GM21723 (cell line): Measurements from ENCODE around the gene SIRPA.

Experiments
- ATAC-seq: cut with Tn5 transposase; IDR thresholded peaks from one replicate; pipeline ENCODE4 v1.9.1; 2021; ENCODE audit warnings: mild to moderate bottlenecking, moderate library complexity; ENCODE audit not compliant: unreplicated experiment

The SIRPA gene

DNA sequence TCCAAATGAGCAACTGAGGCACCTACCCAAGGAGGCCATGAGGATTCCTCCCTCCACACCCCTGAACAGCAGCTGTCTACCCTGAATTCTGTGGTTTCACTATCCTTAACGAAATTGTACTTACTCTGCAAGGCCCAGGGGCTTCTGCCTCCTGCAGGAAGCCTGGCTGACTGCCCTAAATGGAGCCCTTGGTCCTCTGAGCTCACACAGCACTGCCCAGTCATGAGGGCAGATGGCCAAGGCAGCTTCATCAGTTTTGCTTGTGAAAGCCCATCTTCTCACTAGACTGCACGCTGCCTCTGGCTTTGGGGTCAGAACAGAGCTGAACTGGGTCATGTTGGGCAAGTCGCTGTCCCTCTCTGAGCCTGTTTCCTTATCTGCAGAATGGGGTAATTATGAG is 26.4 kb upstream of the SIRPA start:
- ATAC-seq = no peak

DNA sequence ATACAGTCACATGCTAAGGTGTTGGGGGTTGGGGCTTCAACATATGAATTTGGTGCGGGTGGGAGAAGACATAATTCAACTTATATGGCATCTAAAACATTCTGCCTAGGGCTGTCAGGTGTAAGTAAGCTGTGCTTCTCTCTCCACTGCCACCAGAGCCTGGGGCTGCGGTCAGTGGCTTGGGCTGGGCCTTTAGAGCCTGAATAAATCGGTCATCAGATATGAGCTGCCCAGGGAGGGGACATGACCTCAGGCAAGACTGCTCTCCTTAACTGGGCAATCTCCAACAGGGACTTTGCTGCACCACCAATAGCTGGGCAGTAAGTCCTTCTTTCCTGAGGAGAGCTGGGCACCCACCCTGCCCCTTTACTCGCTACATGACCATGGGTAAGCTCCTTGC is 24.9 kb upstream of the SIRPA start:
- no peak for ATAC-seq

DNA sequence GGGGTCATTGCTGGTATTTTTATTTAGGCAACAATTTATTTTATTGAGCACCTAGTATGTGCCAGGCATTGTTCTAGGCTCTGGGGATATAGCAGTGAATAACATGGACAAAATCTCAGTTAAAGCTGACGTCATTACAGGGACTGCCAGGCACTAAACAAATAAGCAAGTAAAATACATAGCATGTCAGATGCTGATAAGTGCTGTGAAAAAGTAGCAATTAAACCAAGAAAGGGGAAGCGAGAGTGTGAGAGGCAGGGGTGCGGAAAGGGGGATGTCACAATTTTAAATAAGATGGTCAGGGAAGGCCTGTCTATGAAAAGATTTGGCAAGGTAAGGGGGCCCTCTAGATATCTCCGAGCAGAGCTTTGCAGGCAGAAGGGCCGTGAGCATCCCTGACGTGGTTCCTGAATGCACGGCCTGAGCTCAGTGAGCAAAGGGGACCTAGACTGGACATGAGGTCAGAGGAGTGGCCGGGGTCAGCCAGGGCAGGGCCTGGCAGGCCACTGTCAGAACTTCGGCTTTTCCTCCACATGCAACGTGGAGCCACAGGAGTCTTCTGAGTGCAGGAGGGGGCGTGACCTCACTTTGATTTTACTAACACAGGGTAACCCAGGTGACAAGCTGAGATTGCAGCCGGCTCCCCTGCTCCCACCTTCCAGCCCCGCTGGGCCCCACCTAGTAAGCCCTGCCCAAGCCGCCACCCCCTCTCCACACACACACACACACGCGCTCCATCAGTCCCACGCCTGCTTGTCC is 24.2 kb upstream of the SIRPA start:
- ATAC-seq = peak; percentile 74

DNA sequence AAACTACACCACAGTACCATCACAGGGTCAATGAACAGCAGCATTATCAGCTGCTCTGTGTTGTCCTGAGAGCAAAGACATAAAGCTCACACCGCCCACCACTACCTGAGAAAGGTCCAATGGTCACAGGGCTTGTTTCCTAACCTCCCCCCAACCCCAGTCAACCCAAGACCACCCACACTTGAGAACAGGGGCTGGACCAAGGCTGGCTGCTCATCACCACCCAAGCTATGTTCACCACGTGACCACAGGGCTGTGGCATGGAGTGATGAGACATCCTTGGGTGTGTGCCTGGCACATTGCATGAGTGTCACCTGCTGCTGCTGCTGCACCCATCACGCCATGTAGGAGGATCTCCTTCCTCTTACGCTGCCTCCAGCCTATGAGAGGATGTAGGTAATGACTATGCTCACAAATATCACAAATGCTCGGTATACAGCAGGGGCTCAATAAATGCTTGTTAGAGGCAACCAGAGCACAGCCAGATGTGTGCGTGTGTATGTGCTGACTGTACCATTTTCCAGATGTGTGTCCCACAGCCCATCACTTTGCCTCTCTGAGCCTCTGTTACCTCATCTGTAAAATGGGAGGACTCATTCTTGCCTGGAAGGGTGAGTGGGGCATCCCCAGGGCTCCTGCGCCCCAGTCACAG is 23.3 kb upstream of the SIRPA start:
- peak; percentile 48 for ATAC-seq

DNA sequence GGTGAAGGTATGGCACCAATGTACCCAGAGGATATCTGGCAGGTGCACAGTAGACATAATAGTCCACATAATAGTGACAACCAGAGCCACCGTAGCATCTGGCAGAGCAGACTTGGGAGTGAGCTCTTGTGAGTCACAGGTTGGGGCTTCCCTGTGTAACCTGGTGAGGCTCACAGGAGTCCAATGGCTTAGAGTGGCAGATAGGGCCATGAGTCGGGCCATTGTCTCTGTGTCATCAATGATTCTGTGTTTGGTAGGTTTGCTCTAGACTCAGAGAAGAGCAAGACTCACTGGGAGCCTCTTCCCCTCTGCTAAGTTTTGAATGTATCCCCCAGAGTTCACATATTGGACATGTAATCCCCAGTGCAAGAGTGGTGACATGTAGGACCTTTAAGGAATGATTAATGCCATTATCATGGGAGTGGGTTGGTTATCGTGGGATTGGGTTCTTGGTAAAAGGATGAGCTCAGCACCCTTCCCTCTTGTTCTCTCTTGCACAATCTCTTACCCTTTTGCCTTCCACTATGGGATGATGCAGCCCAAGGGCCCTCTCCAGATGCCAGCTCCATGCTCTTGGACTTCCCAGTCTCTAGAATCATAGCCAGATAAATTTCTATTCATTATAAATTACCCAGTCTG is 22.6 kb upstream of the SIRPA start:
- ATAC-seq = no peak

DNA sequence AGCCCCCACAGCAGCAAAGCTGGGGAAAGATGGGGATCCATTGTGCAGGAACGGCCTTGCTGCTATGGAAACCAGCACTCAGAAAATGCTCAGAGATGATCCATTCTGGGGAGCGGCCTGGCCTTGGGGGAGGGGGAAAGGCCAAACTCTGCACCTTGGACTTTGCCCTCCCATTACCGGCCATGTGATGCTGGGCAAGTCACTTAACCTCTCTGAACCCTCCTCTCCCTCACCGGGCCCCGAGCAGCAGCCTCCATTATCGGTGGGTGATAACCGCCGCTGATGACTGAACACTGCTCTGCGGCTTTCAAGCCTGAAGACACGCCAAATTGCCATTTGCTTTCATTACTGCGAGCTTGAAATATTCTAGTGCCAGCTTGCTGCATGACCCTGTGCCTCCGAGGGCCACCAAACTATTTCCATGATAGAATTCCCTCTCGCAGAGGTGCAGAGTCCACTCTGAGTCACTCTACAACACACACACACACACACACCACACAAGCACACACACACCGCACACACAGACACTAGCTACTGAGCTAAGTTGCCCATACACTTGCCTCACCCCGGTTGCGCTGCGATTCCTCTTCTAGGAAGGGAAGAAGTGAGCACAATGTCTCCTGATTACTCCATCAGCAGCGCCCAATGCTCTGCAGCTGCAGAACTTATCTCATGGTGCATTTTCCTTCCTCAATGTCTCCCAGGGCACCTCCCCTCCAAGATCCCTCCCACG is 20.6 kb upstream of the SIRPA start:
- ATAC-seq = no peak

DNA sequence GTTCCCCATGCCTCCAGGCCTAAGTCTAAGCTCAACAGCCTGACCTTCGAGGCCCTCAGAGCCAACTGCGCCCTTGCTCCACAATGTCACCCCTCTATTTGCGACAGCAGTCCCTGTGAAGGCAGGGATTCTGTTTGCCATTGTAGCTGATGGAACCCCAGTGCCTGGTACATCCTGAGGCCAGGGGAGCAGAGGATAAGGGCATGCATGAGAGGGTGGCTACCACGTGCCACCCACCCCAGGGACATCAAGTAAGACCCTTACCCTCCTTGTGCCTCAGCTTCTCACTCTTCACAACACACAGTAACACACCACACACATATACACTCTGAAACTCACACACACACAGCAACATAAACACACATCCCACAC is 20.0 kb upstream of the SIRPA start:
- no peak for ATAC-seq

DNA sequence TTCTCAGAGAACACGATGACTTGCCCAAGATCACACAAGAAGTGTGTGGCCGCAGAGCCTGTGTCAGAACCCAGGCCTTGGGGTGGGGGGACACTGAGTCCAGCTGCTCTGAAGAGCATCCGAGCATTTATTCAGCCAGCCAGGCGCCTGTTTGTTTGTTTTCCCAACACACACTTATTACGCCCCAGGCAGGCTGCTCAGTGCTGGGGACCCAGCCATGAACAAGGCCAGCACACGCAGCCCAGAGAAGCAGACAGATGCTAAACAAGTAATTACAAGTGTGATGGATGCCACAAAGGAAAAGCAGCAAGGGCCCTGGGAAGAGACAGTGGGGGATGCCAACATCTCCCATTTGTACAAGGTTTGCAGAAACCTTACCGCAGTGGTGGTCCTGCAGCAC is 19.4 kb upstream of the SIRPA start:
- no peak for ATAC-seq

DNA sequence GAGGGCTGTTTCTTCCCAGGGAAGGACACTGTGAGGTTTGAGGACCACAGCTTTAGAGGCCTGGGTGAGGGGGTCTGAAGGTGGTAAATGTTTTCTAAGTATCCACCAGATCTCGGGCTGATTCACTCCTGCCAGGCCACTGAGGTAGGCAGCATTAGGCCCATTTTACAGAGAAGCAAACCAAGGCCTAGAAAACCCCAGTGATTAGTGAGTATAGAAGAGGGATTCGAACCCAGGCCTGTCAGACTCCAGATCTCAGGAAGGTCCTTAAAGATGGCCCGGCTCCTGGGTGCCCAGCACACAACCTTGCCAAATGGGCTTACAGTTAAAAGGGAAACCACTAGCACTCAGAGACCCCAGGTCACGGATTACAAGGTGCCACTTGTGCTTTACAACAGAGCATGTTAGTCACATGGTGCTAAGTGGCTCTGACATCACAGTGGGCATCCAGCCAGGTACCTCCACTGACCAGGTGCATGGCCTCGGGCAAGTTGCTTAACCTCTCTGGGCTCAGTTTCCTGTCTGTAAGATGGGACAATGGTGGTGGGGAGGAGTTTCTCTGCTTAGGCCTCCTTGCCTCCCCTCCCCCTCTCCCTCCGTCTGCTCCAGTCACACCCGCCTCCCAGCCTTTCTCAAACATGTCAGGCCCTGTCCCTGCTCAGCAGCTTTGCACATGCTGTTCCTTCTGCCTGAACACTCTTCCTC is 18.8 kb upstream of the SIRPA start:
- no peak for ATAC-seq

DNA sequence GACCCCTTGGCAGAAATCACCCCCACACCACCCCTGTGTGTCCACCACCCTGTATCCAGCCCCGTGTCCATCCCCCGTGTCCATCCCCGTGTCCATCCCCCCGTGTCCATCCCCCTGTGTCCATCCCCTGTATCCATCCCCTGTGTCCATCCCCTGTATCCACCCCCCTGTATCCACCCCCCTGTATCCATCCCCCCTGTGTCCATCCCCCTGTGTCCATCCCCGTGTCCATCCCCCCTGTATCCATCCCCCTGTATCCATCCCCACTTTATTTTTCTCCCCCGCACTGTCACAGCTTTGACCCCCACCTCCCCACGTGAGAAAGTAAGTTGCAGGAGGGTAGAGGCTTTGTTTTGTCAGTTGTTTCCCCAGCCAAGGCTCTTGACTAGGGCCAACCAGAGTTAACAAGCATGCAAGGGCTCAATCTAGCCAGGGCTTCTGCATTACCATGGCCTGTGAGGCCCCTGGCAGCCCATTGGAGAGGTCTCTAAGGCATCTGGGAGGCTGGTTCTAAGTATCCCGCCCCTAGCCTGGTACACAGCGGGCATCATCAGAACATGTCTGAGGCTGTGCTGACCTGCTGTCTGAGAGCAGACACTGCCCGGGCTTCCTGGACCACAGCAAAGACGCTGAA is 18.1 kb upstream of the SIRPA start:
- ATAC-seq = no peak

DNA sequence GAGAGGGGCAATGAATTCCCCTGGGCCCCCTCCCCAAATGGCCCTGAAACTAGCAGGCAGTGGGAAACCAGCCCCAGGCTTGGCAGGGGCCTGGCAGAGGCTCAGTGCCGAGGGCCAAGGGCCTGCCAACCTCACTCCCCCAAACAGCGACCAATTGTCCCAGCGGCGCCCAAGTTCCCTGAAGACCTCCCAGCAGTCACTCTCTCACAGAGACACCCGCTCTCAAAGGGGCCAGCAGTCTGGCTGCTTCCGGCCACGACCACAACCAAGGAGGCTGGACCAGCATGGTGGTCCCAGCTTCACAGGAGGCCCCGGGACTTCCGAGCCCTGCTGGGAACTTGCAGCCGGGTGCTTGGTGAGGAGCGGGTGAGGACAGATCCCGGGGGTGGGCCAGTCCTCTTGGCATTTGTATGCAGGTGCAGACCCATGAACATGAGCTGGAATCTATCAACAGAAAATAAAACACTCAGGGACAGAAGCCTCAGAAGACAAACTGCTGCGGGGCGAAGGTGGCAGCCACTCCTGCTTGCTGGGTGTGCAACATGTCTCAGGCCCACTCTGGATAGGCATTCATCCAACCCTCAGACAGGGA is 17.5 kb upstream of the SIRPA start:
- no peak for ATAC-seq

DNA sequence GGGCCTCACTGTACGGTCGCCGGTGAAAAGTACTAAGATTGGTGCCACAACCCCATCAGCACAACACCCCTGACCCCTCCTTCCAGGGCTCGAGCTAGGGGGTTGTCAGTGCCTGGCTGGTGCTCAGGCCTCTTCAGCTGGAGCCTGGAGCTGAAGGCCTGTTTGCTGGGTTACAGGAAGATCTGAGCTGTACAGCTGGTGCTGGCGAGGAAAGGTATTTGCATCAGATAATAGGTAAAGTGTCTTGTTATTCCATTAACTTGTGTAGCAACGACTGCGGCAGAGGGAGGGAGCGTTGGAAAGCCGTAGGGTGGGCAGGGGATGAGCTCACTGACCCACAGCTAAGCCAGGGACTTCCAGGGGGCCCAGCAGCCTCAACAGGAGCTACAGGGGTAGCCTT is 15.8 kb upstream of the SIRPA start:
- ATAC-seq = no peak

DNA sequence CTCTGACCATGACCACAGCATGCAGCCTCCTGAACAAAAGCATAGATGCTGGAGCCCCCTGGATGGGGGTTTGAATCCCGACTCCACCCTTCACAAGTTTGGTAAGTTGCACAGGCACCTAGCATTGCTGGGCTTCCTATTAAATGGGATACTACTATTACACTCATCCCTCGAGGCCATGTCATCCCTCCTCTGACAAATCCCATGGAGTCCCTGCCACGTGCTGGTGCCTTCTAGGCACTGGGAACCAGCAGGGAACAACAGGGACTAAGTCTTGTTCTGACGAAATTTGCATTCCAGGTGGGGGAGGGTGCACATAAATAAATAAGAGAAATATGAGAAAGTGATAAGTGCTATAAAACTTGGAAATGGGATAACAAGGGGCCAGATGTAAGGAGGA is 15.3 kb upstream of the SIRPA start:
- no peak for ATAC-seq

DNA sequence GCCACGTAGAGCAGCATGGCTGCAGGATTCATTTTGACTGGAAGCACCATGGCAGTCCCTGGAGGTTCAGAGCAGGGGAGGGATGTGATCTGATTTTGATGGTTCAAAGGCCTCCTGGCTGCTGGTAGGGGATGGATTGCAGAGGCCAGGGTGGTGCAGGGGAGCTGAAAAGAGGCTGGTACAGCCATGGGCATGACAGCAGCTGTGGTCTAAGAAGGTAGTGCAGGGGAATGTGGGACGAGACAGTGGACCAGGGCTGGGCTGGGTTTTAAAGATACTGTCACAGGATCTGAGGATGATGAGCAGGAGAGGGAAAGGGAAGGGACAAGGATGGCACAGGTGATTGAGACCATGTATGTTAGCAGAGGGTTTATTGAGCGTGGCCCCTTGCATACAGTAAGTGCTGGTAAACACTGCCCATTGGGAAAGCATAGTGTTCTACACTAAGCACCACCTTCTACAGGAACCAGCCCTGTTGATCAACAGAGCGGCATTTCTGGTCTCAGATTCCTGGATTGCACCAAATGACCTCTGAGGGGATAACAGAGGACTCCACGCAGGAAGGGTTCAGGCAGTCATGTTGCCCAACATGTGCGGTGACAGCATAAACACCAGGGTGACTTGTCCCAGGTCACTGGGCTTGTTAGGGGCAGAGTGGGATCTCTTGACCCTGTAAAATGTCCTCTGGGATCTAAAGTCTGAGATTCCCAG is 14.5 kb upstream of the SIRPA start:
- ATAC-seq = no peak

DNA sequence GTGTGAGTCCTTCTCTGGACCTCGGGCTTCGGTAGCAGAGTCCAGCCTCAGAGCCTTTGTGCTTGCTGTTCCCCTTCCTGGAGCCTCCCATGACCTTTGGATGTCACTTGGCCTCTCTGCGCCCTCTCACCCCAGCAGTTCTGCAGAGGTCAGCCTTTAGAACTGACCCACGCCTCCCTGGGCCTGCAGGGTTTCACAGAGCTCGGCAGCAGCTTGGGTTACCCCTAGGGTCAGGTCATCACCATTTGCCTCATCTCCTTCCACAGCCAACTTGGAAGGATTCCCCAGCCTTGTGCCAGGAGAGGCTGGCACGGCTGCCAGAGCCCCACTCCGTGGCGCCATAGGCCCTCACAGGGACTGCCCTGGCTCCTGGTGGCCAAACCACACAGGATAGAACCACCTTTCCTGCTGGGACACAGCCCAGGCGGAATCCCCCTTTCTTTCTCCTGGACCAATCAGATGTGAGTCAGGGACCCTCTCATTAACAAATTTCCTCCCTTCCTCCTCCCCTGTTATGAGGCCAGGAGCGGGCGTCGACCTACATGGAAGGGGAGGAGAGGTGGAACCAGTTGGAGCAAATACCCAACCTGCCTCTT is 13.9 kb upstream of the SIRPA start:
- no peak for ATAC-seq

DNA sequence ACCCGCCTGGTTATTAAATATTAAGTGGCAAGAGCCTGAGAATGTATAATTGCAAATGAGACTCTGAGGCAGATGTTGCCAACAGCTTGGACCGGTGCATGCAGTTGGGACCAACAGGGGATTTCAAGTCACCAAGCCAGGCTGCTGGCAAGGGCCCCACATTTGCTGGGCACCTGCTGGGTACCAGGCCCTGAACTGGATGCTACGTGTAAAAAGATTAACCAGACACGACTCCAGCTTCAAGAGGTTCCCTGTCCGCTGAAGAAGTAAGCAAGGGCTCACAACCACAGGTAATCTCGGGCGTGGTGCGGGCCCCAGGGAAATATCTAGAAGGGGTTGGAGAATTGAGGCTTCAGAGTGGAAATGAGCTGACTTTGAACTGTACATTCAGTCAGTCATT is 13.2 kb upstream of the SIRPA start:
- no peak for ATAC-seq

DNA sequence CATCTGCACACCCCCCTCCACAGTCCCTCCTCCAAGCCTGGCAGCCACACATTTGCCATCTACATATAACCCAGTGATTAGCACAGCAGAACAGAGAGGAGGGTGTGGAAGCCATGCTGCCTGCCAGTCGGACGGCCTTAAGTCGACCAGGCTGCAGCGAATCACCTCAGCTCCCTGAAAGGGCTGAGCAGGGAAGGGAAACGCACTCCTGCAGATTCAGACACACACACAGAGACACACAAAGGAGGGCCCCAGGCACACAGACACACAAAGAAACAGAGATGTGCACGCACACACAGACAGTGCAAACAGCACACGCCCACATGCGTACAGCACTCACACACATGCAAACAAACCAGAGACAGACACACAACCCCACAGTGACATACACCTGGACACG is 11.2 kb upstream of the SIRPA start:
- ATAC-seq = no peak

DNA sequence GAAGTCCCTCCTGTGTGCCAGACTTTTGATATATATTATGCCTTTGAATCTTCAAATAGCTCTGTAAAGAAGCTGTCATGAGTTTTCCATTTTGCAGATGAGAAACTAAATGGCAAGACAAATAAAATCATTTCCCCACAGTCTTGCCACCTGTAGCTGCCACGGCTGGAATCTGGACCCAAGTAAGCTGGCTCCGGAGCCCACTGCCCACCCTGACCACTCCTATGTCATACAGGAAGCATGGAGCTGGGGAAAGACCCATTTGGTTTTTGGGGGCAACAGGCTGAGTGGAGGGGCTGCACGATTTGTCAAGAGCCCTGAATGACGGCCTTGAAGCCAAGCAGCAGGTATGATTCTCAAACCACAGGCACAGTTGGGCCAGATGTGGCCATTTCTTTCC is 10.0 kb upstream of the SIRPA start:
- ATAC-seq = no peak
